IPS DF 4.7 (cell line): ENCODE data around the gene GSS.
"Not testable (repeated sequence)": the region's sequence is repeated elsewhere in the genome, so short reads cannot be mapped to it uniquely, and the experiment has no call there.

ENCODE experiments used
- DNase-seq: peaks from one replicate; pipeline ENCODE4 v3.0.0-alpha.2; 2013; ENCODE audit warnings: low spot score; ENCODE audit errors: extremely low read depth

Gene GSS

DNA sequence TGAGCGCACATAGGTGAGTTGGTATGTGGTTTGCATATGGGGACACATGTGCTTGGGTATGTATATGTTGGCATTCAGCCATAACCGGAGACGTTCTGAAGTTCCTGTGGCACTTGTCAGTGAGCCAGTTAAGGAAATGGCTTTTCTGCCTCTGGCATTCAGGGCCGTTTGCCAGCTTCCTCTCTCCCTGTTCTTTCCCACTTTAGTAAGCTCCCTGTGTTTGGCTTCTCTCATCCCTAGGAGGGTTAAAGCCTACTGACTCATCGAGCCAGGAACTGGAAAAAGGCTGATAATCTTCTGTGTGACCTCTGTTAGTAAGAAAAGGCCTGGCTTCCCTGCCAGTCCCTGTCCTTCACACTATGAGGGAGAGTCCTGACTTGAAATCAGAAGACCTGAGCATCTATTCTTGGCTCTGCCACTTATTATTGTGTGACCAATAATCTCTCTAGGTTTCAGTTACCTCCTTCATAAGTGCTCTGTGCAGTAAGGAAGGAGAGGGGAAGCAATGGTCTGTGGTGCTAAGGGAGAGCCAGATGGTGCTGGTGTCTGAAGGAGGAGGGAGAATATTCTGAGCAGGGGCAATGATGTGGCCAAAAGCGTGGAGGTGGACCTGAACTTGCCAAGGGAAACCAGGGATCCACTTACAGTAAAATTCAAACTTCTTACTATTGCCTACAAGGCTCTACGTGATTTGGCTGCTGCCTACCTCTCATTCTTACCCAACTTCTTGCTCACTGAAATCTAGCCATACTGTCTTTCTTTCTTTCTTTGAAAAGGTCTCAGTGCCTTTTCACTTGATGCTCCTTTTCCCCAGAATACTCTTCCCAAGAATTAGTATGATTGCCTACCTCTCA, 47.8 kb downstream of the GSS start:
- DNase-seq = no peak

DNA sequence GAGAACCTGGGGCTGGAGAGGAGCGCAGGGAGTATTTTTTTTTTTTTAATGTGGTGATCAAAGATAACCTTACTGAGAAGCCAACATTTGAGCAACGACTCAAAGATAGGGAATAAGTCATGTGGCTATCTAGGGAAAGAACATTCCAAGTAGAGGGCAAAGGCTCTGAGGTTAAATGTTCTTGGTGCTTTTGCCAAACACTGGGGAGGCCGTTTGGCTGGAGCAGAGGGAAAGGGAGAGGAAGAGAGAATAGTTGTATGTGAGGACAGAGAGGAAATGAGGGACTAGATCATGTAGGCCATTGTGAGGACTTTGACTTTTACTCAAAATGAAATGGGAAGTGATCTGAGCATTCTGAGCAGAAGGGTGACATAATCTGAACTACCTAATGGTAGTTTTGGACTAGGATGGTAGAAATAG, 51.4 kb downstream of the GSS start:
- no peak for DNase-seq

DNA sequence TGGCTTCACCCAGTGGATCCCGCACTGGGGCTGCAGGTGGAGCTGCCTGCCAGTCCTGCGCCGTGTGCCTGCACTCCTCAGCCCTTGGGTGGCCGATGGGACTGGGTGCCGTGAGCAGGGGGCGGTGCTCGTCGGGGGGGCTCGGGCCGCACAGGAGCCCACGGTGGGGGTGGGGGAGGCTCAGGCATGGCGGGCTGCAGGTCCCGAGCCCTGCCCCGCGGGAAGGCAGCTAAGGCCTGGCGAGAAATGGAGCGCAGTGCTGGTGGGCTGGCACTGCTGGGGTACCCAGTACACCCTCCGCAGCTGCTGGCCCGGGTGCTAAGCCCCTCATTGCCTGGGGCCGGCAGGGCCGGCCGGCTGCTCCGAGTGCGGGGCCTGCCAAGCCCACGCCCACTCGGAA, 56.9 kb downstream of the GSS start:
- not testable (repeated sequence) for DNase-seq

DNA sequence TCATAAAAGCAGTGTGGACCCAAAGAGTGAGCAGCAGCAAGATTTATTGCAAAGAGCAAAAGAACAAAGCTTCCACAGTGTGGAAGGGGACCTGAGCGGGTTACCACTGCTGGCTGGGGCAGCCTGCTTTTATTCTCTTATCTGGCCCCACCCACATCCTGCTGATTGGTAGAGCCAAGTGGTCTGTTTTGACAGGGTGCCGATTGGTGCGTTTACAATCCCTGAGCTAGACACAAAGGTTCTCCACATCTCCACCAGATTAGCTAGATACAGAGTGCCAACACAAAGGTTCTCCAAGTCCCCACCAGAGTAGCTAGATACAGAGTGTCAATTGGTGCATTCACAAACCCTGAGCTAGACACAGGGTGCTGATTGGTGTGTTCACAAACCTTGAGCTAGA, 57.5 kb downstream of the GSS start:
- not testable (repeated sequence) for DNase-seq

DNA sequence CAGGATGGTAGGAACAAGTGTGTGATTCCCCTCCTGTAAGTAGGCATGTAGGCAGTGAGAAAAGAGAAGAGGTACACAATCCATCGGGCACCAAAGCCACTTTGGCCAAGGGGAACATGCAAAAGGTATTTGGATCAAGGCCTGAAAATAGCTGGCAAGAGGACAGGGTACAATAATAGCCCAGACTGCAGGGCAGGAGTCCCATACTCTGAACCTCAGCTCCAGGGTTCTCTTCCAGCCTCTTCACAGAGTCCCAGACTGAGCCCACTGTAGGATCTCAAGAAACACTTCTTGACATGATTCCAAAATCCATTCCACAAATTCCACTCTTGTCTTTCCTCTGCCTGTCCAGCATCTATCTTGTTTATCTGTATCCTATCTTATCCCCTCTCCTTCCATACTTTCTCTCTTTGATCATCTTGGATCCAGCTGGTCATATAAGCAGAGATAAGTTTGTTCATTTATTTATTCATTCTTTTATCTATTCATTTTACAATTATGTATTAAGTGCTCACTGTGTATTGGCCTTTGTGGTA, 59.5 kb downstream of the GSS start:
- no peak for DNase-seq

DNA sequence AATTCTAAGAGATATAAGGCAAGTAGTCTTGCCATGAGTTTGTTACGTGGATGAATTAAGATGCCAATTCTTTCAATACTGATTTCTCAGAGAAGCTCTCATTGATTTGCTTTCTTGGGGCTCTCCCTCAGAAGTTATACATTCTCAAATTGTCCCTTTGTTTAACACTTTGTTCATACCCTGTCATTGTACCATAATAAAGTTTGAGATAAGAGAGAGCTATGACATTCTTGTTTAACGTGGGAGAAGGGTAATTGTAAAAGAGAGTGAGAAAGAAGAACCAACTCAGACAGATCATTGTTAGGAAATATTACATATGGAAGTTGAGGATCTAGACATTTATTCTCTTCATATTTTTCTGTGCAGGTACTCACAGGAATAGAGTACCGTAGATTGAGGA, 60.1 kb downstream of the GSS start:
- no peak for DNase-seq

DNA sequence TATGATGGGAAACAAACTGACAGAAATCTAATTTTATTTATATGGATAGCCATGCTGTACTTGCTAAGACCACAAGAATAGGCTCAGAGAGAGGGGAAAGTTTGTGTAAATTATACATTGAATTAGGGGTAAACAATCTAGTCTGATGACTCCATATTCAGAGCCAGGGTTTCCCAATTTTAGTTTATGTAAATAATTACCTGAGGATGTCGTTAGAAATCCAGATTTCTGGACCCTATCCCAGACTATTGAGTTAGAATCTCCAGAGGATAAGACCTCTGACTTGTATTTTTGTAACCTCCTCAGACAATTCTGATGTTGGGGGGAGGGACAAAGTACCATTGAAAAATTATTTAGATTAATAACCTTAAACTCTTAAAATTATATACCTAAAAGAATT, 60.9 kb downstream of the GSS start:
- no peak for DNase-seq

DNA sequence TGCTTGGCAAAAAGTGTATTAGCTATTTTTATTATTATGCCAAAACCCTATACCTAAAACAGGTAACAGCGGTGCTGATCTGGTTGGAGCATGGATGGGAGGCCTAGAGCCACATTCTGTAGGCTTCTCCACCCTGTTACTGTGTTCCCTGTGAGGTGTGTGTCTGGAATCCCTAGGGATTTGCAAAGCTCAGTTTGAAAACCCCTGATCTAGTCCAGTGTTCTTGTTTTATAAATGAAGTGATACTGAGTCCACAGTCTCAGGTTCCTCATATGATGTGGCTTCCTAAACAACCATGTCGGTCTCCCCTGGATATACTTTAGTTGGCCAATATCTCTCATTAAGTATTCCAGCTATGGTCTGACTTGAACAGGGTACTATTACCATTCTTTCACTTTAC, 62.9 kb downstream of the GSS start:
- DNase-seq = no peak

DNA sequence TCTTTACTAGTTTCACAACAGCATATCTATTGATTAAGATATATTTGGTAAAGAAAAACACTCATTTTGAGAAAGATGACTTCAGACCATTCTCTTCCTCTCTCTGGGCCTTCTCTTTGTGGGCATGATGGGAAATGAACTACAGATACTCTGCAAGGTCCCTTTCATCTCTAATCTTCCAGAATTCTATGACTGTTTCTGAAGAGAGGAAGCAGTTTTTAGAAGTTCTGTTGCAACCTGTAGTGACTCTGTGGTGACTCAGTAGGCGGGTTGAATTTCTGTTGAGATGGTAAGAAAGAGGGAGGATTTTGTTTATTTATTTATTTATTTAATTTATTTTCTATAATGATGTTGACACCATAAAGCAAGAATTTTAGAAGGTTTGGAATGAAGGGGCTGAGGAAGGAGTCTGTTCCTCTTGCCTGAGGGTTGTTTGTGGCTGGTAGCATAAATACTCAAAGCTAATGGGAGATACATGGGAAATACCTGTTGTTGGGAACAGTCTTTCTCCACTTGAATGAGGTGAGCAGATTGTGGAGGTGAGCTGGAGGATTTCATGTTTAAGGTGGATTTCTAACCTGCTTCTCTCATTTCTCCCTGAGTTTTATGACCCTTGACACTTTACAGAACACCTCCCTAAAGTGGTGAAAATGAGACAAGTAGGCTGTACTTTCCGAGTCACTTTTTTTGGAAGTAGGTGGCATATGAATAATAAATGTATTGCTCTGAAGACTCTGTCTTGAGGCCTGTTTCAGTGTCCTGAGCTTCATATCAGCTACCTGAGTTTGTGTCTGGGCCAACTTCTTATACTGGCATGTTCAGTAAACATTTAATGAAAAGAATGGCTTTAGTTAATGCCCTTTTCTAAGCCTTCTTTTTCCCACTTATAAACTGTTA, 64.2 kb downstream of the GSS start:
- no peak for DNase-seq

DNA sequence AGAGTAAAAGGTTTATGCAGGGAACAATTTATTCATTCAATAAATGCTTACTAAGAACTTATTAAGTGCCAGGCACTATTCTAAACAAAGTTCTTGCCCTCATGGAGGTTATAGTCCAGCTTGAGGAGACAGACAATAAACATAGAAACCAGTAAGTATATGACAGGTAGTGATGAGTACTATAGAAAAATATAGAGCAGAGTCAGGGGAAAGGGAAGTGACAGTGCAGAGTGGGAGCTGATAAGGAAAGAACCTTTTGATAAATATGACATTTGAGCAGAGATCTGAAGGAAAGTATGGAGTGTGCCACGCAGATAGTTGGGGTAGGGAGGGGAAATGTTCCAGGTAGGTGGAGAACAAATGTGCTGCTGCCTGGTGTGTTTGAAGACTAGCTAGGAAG, 67.1 kb downstream of the GSS start:
- DNase-seq = no peak

DNA sequence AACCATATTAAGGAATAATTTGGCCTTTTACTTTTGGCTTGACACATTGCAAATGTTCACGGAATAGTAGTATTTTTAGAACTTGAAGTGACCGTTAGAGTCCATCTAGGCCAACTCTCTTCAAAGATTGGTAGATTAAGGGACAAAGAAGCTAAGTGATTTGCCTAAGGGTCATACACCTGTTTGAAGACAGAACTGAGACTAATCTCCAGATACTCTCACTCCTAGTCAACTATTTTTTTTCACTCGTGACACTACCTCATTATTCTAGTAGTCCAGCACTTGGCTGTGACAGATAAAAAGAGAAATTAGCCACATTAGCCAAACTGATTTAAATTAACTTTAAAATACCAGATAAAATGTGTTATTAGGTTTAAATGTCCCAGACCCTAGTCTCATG, 68.6 kb downstream of the GSS start:
- no peak for DNase-seq

DNA sequence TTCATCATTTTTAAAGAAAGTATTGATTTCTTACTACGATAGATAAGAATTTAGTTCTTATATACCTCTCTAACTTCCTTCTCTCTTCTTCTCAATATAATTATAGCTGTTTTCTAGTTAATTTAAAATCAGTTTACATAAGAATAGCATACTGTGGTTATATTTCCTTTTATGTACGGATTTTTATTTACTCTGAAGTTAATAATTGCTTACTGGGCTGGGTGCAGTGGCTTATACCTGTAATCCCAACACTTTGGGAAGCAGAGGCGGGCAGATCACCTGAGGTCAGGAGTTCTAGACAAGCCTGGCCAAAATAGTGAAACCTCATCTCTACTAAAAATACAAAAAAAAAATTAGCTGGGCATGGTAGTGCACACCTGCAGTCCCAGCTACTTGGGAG, 69.5 kb downstream of the GSS start:
- no peak for DNase-seq

DNA sequence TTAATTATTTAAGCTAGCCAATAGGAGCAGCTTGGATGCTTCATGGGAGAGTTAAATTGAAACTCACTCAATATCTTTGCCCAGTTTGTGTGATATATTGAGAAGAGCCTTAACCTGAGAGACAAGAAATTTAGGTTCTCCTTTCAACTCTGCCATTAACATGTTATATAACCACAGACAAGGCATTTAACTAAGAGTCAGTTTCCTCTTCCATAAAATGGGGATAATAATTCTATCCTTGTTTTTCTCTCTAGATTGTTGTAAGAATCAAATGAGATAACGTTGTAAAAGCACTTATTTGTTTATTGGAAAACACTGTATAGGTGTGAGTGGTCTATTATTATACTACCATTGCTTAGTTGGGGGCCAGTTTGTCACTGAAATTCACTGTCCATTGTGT, 71.3 kb downstream of the GSS start:
- no peak for DNase-seq

DNA sequence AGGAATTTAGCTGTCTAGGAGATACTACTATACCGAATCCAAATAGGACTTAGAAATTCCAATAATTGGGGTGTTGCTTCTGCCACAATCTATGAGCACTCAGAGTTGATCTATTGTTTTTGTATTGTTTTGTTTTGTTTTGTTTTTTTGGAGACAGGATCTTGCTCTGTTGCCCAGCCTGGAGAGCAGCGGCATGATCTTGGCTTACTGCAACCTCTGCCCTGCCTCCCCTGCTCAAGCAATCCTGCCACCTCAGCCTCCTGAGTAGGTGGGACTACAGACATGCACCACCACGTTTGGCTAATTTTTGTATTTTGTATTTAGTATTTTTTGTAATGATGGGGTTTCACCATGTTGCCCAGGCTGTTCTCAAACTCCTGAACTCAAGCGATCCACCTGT, 71.8 kb downstream of the GSS start:
- DNase-seq = no peak

DNA sequence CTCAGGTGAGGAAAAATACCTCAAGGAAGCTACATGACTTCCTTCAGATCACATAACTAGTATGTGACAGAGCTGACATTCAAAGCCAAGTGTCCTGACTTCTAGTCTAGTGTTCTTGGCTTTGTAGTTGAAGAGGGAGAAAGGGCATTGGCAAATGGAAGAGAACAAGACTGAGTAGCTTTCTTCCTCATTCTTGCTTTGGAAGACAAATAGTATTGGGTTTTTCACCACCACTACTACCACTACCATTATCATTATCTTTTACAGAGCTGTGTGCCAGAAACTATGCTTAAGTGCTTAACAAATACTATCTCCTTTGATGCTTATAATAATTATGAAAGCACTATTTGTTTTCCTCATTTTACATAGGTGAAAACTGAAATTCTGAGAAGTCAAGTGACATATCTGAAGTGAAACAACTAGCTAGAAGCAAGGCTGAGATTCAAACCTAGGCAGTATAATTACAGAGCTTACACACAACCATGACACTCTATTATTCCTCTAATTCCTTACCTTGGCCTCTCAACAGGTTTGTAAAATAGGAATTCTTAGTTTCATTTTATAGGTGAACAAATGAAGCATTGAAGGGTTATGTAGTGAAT, 72.4 kb downstream of the GSS start:
- DNase-seq = no peak

DNA sequence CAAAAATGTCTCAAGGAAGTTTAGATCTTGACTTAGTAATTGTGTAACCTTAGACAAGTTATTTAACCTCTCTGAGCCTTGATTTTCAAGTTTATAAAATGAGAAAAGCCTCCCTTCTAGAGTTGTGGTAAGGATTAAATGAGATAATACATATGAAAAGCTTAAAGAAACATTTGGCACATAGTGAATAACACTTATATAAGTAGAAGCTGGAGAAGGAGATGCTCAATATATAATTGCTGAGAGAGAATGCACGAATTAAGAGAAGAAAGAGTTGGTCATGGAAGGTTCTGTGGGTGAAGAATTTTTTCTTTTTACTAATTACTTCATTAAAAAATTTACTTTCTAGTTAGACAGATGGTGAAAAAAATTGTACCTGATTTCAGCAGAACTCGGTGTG, 73.9 kb downstream of the GSS start:
- DNase-seq = no peak

DNA sequence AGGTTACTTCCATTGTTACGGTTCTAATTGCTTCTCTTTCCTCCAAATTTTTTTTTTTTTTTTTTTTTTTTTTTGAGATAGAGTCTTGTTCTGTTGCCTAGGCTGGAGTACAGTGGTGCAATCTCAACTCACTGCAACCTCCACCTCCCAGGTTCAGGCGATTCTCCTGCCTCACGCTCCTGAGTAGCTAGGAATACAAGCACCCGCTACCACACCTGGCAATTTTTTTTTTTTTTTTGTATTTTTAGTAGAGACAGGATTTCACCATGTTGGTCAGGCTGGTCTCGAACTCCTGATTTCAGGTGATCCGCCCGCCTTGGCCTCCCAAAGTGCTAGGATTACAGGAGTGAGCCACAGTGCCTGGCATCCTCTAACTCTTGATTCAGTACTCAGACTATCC, 74.6 kb downstream of the GSS start:
- DNase-seq = not testable (repeated sequence)

DNA sequence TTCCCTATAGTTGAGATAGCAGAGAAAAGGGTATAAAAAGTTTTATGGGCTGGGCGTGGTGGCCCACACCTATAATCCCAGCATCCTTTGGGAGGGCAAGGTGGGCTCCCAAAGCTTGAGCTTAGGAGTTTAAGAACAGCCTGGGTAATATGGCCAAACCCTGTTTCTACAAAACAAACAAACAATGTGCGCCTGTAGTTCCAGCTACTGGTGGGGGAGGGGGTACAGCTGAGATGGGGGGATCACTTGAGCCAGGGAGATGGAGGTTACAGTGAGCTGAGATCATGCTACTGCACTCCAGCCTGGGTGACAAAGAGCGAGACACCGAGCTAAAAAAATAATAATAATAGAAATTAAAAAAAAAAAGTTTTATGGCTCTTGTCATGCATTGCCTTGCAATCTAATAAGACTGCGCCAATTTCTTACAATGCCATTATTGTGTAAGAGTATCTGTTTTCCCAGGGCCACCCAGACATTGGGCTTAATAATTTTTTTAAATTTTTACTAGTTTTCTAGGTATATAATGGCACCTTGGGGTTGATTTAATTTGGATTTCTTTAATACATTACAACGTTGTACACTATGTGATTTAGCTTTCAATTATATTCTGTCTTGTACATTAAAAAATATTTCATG, 75.3 kb downstream of the GSS start:
- DNase-seq = no peak
